ENCODE data around the gene PLAGL2. TPM values are rescaled to one million over a fixed set of nuclear protein-coding genes. Genes with fewer than 3 reads are reported as not detected.
"Not testable (repeated sequence)": the region's sequence is repeated elsewhere in the genome, so short reads cannot be mapped to it uniquely, and the experiment has no call there.

PLAGL2 gene
- 10 to 100 TPM; 89.1 to 98.2 TPM for total RNA-seq

- Mint-ChIP-seq H3K27ac (peak within 1 kb of the TSS; percentile 99), H3K4me3 (peak within 1 kb of the TSS; percentile 99), H3K4me1 (peaks cover 63% of the 10 kb centered on the region), H3K36me3 (ENCODE audit: low read depth) (peaks cover 84% of the 10 kb centered on the region), H3K9me3 (ENCODE audit: low read depth) (no peaks in the 10 kb centered on the region), H3K27me3 (no peaks in the 10 kb centered on the region)
- DNase-seq (peak; percentile 95), ATAC-seq (peak; percentile 68)
- ChIA-PET POLR2A (interaction anchor here (0.7 kb wide), 1 partner anchor 93 kb away, joined by 3 read pairs; no protein-coding TSS in a partner anchor), CTCF (interaction anchor here (0.8 to 1.0 kb wide), 2 partner anchors 10 to 125 kb away, joined by 3 read pairs; no protein-coding TSS in a partner anchor)
- intact Hi-C loops (cut with DNase I, micrococcal nuclease), result loop anchor here (1.0 to 10.0 kb wide), 13 partner anchors 24 to 759 kb away; partner anchors contain the start of genes TM9SF4 (in 2 of the 2), ASXL1 (in 1 of the 2), BCL2L1 (in 1 of the 2) and KIF3B (in 1 of the 2)
Observed at GRCh38 chr20:32207626-32208498, at the start of gene PLAGL2, which contains the start of gene POFUT1. Gene PLAGL2 (minus strand): TSS chr20:32207743. CDS start chr20:32202178, 5,565 bp downstream. Gene POFUT1 (plus strand): TSS chr20:32207880. CDS start chr20:32207942, 62 bp downstream.

DNA sequence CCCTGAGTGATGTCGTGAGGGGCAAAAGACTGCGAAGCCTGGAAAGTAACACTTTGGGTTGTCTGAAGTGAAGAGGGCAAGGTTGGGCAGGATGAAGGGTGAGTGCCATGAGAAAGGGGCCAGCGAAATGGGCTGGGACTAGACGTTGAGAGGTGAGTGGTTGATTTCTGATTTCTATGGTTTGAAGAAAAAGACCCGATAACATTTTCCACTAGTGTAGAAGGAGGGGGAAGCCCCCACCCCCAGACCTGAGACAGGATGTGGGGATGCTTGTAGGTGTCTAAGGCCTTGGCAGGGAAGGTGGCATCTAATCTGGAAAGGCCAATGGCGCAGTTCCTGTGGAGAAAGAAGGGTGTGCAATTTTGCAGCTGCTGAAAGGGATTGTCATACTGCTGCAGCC is 44.6 kb upstream of the PLAGL2 start:
- ChIA-PET POLR2A (interaction anchor here (0.6 to 1.8 kb wide), 5 partner anchors 12 to 48 kb away, joined by 3 to 30 read pairs (median 3); no protein-coding TSS in a partner anchor), CTCF (interaction anchor here (1.0 to 2.5 kb wide), 3 partner anchors 12 to 34 kb away, joined by 3 to 11 read pairs (median 3); no protein-coding TSS in a partner anchor)
- Mint-ChIP-seq H3K4me1 (peaks cover 77% of the 10 kb centered on the region), H3K9me3 (ENCODE audit: low read depth) (peaks cover 8% of the 10 kb centered on the region), H3K36me3 (ENCODE audit: low read depth) (peaks cover 10% of the 10 kb centered on the region), H3K4me3 (peak overlapping the region; percentile 65), H3K27me3 (no peaks in the 10 kb centered on the region), H3K27ac (peak overlapping the region; percentile 98)
- ATAC-seq (peak; percentile 72), DNase-seq (peak; percentile 93)
- intact Hi-C loops (cut with DNase I, micrococcal nuclease), result loop anchor here (1.0 to 10.0 kb wide), 9 partner anchors 25 to 713 kb away; partner anchors contain the start of genes ASXL1 (in 1 of the 2), KIF3B (in 1 of the 2), PLAGL2 (in 1 of the 2) and POFUT1 (in 1 of the 2)

- ATAC-seq (no peak), DNase-seq (peak; percentile 32)
- intact Hi-C loops (cut with DNase I, micrococcal nuclease), result loop anchor here in 1 of 2 experiments (10.0 kb wide), 1 partner anchor 713 kb away; no protein-coding TSS in a partner anchor
- POLR2A ChIA-PET, result interaction anchor here (0.6 to 1.8 kb wide), 3 partner anchors 34 to 205 kb away, joined by 3 to 30 read pairs (median 3); no protein-coding TSS in a partner anchor
- CTCF ChIA-PET, result interaction anchor here (1.3 kb wide), 1 partner anchor 16 kb away, joined by 3 read pairs; no protein-coding TSS in a partner anchor
- H3K27ac Mint-ChIP-seq, result peak overlapping the region; percentile 98
- H3K9me3 Mint-ChIP-seq (ENCODE audit: low read depth), result peaks cover 8% of the 10 kb centered on the region
- H3K4me3 Mint-ChIP-seq, result peak overlapping the region; percentile 65
- peaks cover 10% of the 10 kb centered on the region for H3K36me3 Mint-ChIP-seq (ENCODE audit: low read depth)
- H3K27me3 Mint-ChIP-seq, result no peaks in the 10 kb centered on the region
- H3K4me1 Mint-ChIP-seq, result peaks cover 74% of the 10 kb centered on the region
Observed at GRCh38 chr20:32251470-32251869, 43.9 kb upstream of the PLAGL2 start.

- DNase-seq (peak; percentile 60), ATAC-seq (peak; percentile 67)
- Mint-ChIP-seq H3K4me1 (peaks cover 75% of the 10 kb centered on the region), H3K36me3 (ENCODE audit: low read depth) (peaks cover 10% of the 10 kb centered on the region), H3K27me3 (no peaks in the 10 kb centered on the region), H3K4me3 (peak overlapping the region; percentile 28), H3K9me3 (ENCODE audit: low read depth) (peaks cover 8% of the 10 kb centered on the region), H3K27ac (peak overlapping the region; percentile 84)
- POLR2A ChIA-PET, result interaction anchor here (0.5 to 1.0 kb wide), 4 partner anchors 28 to 68 kb away, joined by 3 read pairs; partner anchors contain the start of gene KIF3B
- intact Hi-C loops (cut with DNase I, micrococcal nuclease), result loop anchor here (1.0 to 2.0 kb wide), 5 partner anchors 17 to 106 kb away; partner anchors contain the start of gene KIF3B (in 1 of the 2)
- CTCF ChIA-PET, result no interaction called here
Observed at GRCh38 chr20:32249030-32249738, 41.6 kb upstream of the PLAGL2 start.

- CTCF ChIA-PET, result no interaction called here
Observed at GRCh38 chr20:32248043-32248442, 40.5 kb upstream of the PLAGL2 start.

GRCh38 chr20:32246208-32246607 is 38.7 kb upstream of the PLAGL2 start:
- CTCF ChIA-PET, result interaction anchor here (0.6 to 0.8 kb wide), 2 partner anchors 11 to 158 kb away, joined by 3 to 4 read pairs; no protein-coding TSS in a partner anchor
- peak overlapping the region; percentile 39 for H3K27ac Mint-ChIP-seq
- H3K9me3 Mint-ChIP-seq (ENCODE audit: low read depth), result not testable (repeated sequence)

More at GRCh38 chr20:32248043-32248442, 40.5 kb upstream of the PLAGL2 start:
- POLR2A ChIA-PET, result interaction anchor here (0.6 to 0.7 kb wide), 2 partner anchors 39 to 43 kb away, joined by 4 read pairs; no protein-coding TSS in a partner anchor
- no peak overlapping the region for H3K4me3 Mint-ChIP-seq
- ATAC-seq (no peak), DNase-seq (peak; percentile 40)
- H3K4me1 Mint-ChIP-seq, result peaks cover 66% of the 10 kb centered on the region
- intact Hi-C loops (cut with DNase I, micrococcal nuclease), result loop anchor here in 1 of 2 experiments (2.0 kb wide), 1 partner anchor 85 kb away; no protein-coding TSS in a partner anchor
- no peaks in the 10 kb centered on the region for H3K27me3 Mint-ChIP-seq
- peaks cover 8% of the 10 kb centered on the region for H3K36me3 Mint-ChIP-seq (ENCODE audit: low read depth)
- H3K27ac Mint-ChIP-seq, result peak overlapping the region; percentile 78
- H3K9me3 Mint-ChIP-seq (ENCODE audit: low read depth), result peaks cover 2% of the 10 kb centered on the region

GRCh38 chr20:32244959-32245358 is 37.4 kb upstream of the PLAGL2 start:
- CTCF ChIA-PET, result no interaction called here
- POLR2A ChIA-PET, result interaction anchor here (0.7 kb wide), 1 partner anchor 610 kb away, joined by 11 read pairs; no protein-coding TSS in a partner anchor

More at GRCh38 chr20:32246208-32246607, 38.7 kb upstream of the PLAGL2 start:
- H3K36me3 Mint-ChIP-seq (ENCODE audit: low read depth); H3K4me3 Mint-ChIP-seq; ATAC-seq; H3K27me3 Mint-ChIP-seq; intact Hi-C loops (cut with DNase I, micrococcal nuclease); DNase-seq: not testable (repeated sequence)
- POLR2A ChIA-PET, result interaction anchor here (0.6 kb wide), 1 partner anchor 22 kb away, joined by 6 read pairs; no protein-coding TSS in a partner anchor
- peaks cover 48% of the 10 kb centered on the region for H3K4me1 Mint-ChIP-seq

GRCh38 chr20:32244150-32244823 is 36.7 kb upstream of the PLAGL2 start:
- intact Hi-C loops (cut with DNase I, micrococcal nuclease), result no loop called here
- Mint-ChIP-seq H3K27ac (peak overlapping the region; percentile 42), H3K36me3 (ENCODE audit: low read depth) (no peaks in the 10 kb centered on the region), H3K27me3 (no peaks in the 10 kb centered on the region), H3K9me3 (ENCODE audit: low read depth) (no peaks in the 10 kb centered on the region), H3K4me3 (no peak overlapping the region), H3K4me1 (peaks cover 48% of the 10 kb centered on the region)
- ATAC-seq, result no peak
- ChIA-PET CTCF (interaction anchor here (1.1 kb wide), 1 partner anchor 42 kb away, joined by 3 read pairs; no protein-coding TSS in a partner anchor), POLR2A (no interaction called here)
- DNase-seq, result no peak

More at GRCh38 chr20:32244959-32245358, 37.4 kb upstream of the PLAGL2 start:
- Mint-ChIP-seq H3K27me3 (no peaks in the 10 kb centered on the region), H3K9me3 (ENCODE audit: low read depth) (no peaks in the 10 kb centered on the region), H3K36me3 (ENCODE audit: low read depth) (no peaks in the 10 kb centered on the region), H3K27ac (peak overlapping the region; percentile 42), H3K4me1 (peaks cover 50% of the 10 kb centered on the region), H3K4me3 (no peak overlapping the region)
- intact Hi-C loops (cut with DNase I, micrococcal nuclease), result no loop called here
- no peak for DNase-seq
- no peak for ATAC-seq

GRCh38 chr20:32241807-32242206 is 34.3 kb upstream of the PLAGL2 start:
- DNase-seq (no peak), ATAC-seq (no peak)
- intact Hi-C loops (cut with DNase I, micrococcal nuclease), result no loop called here
- Mint-ChIP-seq H3K27me3 (no peaks in the 10 kb centered on the region), H3K4me3 (no peak overlapping the region), H3K9me3 (ENCODE audit: low read depth) (no peaks in the 10 kb centered on the region), H3K4me1 (peaks cover 40% of the 10 kb centered on the region), H3K36me3 (ENCODE audit: low read depth) (peaks cover 7% of the 10 kb centered on the region), H3K27ac (no peak overlapping the region)
- CTCF ChIA-PET, result interaction anchor here (1.4 kb wide), 1 partner anchor 9 kb away, joined by 4 read pairs; no protein-coding TSS in a partner anchor
- POLR2A ChIA-PET, result interaction anchor here (1.6 kb wide), 1 partner anchor 44 kb away, joined by 4 read pairs; no protein-coding TSS in a partner anchor

GRCh38 chr20:32240205-32240604 is 32.7 kb upstream of the PLAGL2 start:
- Mint-ChIP-seq H3K27ac (peak overlapping the region; percentile 67), H3K36me3 (ENCODE audit: low read depth) (peaks cover 16% of the 10 kb centered on the region), H3K9me3 (ENCODE audit: low read depth) (no peaks in the 10 kb centered on the region), H3K4me3 (no peak overlapping the region), H3K27me3 (no peaks in the 10 kb centered on the region), H3K4me1 (peaks cover 41% of the 10 kb centered on the region)
- DNase-seq (peak; percentile 28), ATAC-seq (no peak)
- CTCF ChIA-PET, result no interaction called here
- intact Hi-C loops (cut with DNase I, micrococcal nuclease), result no loop called here
- POLR2A ChIA-PET, result interaction anchor here (0.7 to 1.6 kb wide), 2 partner anchors 12 to 45 kb away, joined by 4 to 9 read pairs; no protein-coding TSS in a partner anchor
